ENCODE measurements around the gene CHD3.

Gene CHD3

DNA sequence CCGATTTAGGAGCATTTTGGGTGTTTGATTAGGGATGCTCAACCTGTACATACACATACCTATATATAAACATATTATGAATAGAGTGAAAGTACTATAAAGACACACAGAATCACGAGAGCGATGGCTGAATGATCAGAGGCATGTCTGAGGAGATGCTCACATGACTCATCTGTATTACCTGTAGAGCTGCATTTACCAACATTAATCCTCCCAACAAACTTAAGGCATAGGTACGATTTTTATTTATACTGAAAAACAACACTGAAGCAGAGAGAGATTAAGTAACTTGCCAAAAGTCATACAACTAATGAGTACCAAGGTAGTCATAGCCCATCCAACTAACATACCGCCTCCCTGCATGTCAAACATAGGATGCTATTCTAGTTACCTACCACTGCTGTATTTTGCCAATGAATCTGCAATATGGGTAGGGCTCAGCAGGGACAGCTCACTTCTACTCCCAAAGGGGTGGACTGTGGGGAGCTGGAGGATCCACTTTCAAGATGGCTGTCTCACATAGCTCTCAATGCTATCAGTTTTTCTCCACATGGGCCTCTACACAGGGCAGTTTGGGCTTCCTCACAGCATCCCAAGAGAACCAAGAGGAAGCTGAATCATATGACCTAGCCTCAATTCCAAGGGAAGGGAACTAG is 23.5 kb upstream of the CHD3 start:
- no peak for DNase-seq (ENCODE audit: low read depth in 2 of 3, low spot score in 1 of 3)

DNA sequence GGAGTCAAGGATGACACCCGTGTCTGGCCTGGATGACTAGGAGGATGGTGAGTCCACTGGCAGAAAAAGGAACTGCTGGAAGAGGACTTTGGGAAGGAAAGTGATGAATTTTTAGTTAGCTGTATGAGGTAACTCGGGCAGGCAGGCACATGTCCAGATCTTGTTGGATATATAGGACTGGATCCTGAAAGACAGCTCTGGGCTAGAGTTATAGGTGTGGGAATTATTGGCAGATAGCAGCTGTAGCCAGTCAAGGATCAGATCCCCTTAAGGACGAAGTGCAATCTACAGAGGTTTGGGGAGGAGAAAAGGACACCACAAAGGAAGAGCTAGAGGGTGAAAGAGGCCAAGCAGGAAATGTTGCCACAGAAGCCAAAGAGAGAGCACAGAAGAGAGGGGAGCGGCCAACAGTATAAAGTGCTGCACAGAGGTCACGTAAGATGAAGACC is 20.7 kb upstream of the CHD3 start:
- DNase-seq (ENCODE audit: low read depth in 2 of 3, low spot score in 1 of 3): no peak

DNA sequence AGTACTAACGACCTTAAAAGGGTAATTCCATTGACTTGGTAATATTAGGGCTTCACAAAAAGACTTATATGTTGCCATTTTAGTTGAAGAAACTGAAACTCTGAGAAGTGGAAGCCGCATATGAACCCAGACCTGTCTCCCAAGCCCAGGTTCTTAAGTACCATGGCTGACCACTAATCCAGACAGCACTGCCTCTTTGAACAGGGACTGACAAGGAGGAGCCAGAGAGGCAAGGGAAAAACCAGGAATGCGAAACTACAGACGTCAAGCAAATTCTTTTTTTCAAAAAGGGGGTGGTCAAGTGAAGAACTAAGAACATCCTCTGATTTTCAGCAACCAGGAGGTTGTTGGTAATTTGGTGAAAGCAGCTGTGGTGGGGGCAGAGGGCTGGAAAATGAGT is 15.5 kb upstream of the CHD3 start:
- DNase-seq (ENCODE audit: low read depth in 2 of 3, low spot score in 1 of 3): no peak

DNA sequence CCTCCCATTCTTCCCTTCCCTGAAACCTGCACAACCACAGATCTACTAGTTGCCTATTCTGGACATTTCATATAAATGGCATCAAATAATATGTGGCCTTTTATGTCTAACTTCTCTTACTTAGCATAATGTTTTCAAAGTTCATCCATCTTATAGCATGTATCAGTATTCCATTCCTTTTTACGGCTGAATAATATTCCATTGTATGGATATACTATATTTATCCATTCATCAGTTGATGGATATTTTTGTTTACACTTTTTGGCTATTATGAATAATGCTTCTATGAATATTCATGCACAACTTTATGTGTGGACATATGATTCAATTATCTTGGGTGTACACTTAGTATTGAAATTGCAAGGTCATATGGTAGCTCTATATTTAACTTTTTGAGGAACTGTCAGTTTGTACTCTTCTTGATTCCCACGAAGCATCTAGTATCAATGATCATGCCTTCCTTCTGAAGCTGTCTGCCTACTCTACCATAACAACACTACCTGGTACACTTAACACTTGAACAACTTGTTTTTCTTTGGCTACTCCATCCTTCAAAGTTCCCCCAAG is 12.7 kb upstream of the CHD3 start:
- no peak for DNase-seq (ENCODE audit: low read depth in 2 of 3, low spot score in 1 of 3)

DNA sequence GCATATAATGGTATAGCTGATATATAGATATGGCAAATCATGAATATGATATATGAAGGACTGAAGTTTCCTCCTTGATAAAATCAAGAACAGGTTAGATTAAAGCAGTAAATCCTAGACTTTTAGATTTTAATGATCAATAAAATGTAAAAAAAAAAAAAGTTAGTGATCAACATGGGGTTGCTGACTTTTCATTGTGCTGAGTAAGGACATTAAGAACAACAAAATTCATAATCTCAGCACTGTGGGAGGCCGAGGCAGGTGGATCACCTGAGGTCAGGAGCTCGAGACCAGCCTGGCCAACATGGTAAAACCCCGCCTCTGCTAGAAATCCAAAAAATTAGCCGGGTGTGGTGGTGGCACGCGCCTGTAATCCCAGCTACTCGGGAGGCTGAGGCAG is 10.4 kb upstream of the CHD3 start:
- DNase-seq (ENCODE audit: low read depth in 2 of 3, low spot score in 1 of 3): no peak

DNA sequence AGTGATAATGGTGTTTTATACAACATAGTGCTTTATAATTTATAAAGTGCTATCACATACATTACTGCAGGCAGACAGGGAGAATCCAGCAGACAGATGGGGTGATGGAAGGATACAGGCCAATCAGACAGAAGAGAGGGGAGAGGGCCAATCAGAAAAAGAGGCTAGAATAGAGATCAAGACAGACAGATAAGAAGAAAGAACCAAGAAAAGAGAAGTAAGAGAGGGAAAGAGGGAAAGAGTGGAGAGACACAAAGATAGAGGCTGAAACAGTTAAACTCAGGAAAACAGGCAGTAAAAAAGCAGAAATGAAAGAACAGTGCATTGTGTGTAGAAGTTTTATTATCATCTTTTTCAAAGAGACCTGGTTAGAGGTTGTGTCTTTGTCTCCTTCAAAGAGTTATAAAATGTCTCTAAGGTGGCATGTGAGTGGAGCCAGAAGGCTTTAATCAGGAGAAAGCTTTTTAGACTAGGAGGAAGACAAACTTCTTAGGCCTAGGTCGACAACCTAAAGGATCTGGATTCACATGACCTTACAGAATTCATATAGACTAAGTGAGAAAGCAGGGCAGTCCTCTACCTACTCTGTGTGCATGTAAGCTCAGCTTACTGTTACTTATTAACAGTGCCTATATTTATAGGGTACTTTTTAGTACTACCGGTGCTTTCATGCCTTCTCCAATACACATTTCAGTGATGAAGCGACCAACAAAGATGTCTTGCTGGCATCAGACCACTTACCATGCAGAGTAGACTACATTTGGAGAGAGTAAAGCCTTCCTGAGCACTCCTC is 8.3 kb upstream of the CHD3 start:
- DNase-seq (ENCODE audit: low read depth in 2 of 3, low spot score in 1 of 3): no peak

DNA sequence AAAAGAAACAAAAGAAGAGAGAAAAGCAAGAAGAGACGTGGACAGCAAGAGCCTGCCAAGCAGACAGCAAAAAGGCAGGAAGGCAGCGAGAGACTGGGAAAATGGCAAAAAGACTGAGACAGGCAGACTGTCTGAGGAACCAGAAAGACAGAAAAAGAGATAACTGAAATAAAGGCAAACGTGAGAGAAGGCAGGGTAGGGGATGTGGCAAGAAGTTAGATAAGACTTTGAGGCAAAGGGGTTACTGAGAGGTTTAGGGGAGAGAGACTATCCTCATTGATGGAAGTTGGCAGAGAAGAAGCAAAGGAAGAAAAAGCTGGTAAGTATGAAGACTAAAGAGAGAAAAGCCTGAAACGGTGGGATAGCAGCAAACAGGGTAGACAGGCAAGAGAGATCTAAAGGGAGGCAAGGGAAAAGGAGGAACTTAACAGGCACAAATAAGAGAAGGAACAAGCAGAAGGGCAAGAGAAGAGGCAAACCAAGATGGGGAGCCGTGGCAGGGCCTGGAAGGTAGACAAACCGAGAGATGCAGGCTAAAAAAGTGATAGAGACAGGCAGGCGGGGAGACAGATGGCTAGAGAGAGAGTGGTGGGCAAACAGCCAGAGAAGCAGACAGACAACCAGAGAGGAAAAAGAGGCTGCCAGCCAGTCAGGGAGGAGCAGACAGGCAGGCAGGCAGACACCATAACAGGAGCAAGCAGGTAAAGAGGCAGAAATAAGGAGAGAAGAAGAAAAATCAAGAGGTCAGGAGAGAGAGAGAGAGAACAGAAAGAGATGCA is 7.1 kb upstream of the CHD3 start:
- no peak for DNase-seq (ENCODE audit: low read depth in 2 of 3, low spot score in 1 of 3)

DNA sequence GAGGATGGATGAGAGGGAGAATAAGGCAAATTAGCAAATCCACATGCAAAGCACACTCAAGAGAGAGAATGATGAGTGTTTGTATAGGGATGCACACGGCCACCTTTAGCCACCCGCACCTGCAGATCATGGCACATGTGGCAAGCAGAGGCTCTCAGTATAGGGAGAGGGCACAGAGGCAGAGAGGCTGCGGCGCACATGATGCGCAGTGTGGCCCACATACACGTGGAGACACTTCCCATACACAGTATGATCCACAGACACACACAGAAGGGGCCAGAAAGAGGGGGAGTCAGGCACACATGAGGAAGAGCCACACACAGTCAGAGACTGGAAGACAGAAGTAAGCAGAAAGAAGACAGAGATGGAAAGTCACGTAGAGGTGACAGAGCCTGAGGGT is 6.5 kb upstream of the CHD3 start:
- no peak for DNase-seq (ENCODE audit: low read depth in 2 of 3, low spot score in 1 of 3)

DNA sequence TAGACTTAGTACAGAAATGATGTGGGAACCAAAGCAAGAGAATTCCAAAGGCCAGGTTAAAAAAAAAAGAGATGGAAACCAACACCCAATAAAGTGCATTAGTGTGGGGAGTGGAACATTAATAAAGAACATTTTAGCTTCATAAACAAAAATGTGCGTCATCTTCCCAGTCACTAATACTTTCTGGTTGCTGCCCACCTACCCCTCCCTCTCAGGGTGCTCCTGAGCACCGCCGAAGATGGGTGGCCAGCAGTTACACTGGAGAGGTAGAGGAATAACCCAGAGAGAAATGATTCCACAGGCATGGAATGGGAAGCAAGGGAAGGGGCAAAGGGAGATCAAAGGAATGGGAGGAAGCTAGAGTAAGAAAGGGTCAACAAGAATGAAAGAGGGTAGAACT is 6.0 kb upstream of the CHD3 start:
- no peak for DNase-seq (ENCODE audit: low read depth in 2 of 3, low spot score in 1 of 3)

DNA sequence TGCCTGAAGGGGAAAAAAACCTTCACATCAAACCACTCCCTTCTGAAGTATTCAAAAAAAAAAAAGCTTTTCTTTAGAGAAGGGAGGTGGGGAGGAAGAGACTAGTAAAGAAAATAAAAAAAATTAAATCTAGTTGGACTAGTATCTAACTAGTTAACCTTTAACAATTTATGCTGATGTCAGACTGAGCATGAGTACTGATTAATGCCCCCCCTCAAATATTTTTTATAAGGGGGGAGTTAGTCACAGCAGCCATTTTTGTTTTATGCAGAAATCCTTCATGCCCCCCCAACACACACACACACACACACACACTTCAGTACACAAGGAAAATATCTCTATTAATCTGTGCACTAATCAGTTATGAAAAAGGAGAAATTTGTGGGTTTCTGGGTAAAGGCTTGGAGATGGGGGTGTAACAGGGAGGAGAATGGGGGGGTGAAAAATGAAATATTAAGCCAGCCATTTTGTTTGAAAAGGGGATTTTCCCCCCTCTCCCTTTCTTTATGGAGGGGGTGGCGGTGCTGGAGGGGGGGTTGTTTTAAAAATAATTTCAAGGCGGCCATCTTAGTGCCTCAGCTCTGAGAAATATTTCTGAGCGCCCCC is 4.7 kb upstream of the CHD3 start:
- peak in 1 of 3 donors; percentile 21 for DNase-seq (ENCODE audit: low read depth in 2 of 3, low spot score in 1 of 3)

DNA sequence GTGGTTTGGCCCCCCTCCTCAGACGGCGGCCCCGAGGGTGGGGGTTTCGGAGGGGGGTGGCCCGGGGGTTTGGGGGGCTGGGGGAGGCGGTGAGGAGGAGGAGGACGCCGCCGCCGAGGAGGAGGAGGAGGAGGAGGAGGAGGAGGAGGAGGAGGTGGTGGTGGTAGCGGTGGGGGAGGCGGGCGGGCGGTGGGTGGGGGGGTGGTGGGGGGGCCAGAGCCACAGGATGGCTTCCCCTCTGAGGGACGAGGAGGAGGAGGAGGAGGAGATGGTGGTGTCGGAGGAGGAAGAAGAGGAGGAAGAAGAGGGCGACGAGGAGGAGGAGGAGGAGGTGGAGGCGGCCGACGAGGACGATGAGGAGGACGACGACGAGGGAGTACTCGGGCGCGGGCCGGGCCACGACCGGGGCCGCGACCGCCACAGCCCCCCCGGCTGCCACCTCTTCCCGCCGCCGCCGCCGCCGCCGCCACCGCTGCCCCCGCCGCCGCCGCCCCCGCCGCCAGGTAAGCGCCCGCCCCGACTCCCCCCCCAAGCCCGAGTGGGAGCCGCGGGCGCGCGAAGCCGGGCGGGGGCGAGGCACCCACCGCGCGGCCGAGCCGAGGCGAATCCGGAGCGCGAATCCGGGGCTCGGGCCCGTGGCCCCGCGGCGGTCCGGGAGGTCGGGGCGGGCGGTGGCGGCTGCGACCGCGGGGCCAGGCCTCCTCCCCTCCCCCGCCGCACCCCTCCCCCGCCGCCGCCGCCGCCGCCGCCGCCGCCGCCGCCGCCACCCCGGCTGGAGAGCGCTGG is 3.8 kb upstream of the CHD3 start:
- DNase-seq (ENCODE audit: low read depth in 2 of 3, low spot score in 1 of 3): peak in 1 of 3 donors; percentile 14

DNA sequence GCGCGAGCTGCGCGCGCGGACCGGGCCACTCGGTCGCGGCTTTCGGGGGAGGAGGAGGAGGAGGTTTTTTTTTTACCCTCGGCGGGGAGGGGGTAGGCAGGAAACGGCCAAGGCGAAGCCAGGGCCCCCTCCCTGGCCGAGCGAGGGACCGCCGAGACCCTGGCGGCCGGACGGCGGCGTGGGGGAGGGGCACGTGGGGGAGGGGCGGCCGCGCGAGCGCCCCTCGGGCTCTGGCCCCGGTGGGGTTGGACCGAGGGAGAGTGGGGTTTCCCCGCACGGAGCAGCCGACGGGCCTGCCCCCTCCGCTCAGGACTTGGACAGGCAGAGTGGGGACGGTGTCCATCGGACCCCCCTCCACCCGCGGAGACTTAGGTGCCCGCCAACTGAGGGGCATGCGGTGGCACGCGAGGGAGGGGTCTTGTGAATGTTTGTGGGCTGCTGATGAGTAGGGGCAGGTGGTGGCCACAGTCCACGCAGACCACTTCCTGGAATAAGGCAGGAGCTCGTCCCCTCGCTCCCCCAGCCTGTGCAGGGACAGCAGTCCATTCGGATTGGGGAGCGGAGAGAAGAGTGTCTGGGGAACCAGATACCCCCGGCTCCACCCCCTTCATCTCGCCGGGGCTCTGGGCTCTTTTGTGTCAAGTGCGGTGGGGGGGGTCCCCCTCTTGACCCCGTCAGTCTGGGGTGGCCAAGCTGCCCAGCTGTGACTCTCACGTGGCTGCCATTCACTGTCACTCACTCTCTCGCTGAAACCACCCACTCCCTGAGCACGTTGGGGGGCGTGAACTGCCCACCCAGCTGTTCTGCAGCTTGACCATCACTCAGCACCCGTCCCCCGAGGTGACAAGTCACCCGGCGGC is 3.0 kb upstream of the CHD3 start:
- peak; percentile 13 to 40 (median 14) for DNase-seq (ENCODE audit: low read depth in 2 of 3, low spot score in 1 of 3)

DNA sequence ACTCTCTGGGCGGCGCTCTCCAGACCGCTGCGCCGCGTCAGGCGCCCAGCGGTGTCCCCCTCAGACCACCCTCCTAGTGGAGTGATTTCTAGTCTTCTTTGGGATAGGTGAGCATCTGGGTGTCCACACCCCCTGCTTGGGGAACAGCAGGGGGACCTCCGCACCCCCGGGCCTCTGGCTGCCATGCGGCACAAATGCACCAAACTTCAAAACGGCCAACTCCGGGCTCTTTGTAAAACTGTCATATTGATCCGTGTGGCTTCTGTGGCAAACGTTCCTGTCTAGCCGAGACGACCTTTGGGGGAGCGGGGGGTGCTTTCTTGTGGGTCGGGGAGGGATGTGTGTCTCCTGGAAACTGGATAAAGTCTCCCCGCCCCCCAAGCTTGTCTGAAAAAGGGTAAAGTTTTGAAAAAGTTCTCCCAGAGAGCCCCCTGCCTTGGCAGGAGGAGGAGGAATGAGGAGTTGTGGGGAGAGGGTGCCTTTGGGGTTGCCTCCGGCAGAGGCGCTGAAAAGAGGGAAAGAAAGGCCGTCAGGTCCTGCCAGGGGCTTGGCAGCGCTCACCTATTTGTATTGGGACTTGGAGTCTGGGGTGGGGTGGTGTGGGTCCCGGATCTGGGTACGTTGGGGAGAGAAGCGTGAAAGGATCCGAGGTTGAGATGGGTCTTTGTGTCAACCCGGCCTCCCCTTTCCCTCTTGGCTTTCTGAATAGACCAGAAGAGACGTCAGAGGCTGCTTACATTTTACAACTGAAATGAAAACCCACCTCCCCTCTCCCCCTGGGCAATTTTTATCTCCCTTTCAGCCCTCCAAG is 2.2 kb upstream of the CHD3 start:
- peak; percentile 19 to 47 (median 33) for DNase-seq (ENCODE audit: low read depth in 2 of 3, low spot score in 1 of 3)

DNA sequence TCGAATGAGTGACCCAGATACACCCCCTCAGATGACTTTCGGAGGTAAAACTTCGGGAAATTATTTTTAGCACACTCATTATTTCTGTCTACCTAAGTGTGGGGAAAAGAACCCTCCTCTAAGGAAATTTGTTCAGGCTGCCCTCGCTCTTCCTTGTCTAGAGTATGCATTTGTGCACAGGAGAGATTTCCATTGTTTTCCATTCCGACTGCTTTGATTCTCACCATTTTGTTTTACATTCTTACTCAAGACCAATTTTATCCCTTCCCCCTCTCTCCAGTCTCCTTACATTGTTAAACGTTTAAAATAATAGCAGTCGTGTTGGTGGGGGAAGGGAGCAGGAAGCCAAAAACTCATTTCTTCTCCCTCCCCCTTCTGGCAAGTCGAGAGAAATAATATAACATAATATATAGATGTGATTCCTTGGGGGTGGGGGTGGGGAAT is 1.5 kb upstream of the CHD3 start:
- DNase-seq (ENCODE audit: low read depth in 2 of 3, low spot score in 1 of 3): no peak

DNA sequence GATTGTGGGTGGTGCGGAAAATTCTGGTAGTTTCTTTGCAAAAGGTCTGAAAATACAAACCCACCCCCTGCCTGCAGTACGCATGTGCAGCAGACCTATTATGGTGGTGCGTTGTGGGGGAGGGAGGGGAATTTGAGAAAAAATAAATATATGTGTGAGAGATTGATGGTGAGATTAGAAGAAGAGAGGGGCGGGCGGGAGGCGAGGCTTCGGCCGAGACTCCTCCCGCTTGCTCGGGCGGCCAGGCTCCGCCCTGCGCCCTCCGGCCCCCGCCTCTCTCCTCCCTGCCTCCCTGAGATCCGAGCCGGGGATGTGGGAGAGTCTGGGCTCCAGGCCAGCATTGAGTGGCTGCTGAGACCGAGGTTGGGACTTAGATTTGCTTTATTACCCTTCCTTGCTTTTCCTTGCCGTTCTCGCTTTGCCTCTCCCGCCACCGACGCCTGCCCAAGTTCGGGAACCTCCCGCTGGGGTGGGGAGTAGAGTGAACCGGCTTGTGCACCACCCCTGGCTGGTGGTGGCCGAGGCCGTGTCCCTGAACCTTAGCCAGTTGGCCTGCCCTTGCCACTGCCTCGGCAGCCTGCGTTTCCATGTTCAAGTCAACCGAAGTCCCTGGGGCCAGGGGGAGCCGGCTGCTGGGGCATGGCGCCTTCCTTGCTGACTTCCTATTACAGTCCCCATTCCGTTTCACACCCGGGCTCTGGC is 956 bp upstream of the CHD3 start:
- DNase-seq (ENCODE audit: low read depth in 2 of 3, low spot score in 1 of 3): peak; percentile 82 to 89 (median 83)

DNA sequence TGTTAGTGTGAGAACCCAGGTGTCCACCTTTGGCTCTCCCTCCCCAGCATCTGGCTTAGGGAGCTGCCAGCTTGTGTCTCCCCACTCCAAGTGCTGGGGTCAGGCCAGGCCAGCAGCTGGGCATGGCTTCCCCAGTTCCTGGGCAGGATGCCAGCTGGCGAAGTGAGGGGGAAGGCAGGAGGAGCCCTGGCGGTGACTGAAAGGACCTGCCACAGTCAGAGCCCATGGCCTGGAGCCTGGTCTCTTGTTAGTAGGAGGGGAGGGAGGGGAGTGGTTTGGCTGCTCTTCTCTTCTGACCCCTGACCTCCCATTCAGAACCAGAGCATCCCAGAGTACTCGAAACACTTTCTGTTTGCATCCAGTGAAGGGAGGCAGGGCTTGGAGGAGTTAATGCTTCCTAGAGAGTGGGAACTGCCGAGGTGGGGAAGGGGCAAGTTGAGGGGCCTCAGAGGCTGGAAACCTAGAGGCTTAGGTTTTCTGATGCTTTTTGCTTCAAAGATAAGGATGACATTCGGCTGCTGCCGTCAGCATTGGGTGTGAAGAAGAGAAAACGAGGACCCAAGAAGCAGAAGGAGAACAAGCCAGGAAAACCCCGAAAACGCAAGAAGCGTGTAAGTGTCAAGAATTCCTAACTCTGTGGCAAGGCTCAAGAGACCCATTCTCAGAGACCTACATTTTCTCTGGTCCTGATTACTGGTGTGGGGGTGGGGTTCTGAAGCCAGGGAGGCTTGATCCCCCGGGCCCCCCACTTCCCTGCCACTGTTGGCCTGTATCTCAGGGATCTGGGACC is 772 bp downstream of the CHD3 start:
- peak in 2 of 3 donors; percentile 30 to 32 for DNase-seq (ENCODE audit: low read depth in 2 of 3, low spot score in 1 of 3)

All from stimulated activated CD4-positive, alpha-beta T cell treated with anti-CD3 and anti-CD28 coated beads, Interleukin-12 subunit alpha, Interleukin-12 subunit beta, amount 100 ng/mL, for 48 hours (primary cell).